ENCODE measurements around the gene AARS2.

AARS2 gene

DNA sequence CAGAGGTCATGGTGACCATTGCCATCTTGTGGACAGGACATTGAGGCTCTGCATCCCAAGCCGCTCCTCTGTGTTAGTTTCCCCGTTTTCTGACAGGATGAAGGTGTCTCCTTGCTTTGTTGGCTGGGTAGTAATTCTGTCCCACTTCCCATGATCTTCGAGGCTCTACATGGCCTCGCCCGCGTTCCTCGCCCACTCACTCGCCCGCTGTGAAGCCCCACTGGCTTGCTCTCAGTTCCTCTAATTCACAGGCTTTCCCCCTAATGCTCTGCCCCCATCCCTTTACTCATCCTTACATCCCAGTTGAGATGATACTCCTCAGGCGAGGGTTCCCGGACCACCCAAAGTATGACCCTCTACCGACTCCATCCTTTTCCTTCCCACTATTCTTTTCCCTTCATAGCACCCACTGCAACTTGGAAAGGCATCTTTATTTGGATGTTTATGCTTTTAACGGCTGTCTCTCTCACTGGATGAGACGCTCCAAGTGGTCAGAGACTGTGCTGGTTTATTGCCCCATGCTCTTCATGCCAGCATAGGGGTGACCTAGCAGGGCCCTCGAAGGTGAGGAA, 55.3 kb downstream of the AARS2 start:
- H3K27ac ChIP-seq = peak overlapping the region; percentile 95
- TF ChIP-seq, protein P1, sequence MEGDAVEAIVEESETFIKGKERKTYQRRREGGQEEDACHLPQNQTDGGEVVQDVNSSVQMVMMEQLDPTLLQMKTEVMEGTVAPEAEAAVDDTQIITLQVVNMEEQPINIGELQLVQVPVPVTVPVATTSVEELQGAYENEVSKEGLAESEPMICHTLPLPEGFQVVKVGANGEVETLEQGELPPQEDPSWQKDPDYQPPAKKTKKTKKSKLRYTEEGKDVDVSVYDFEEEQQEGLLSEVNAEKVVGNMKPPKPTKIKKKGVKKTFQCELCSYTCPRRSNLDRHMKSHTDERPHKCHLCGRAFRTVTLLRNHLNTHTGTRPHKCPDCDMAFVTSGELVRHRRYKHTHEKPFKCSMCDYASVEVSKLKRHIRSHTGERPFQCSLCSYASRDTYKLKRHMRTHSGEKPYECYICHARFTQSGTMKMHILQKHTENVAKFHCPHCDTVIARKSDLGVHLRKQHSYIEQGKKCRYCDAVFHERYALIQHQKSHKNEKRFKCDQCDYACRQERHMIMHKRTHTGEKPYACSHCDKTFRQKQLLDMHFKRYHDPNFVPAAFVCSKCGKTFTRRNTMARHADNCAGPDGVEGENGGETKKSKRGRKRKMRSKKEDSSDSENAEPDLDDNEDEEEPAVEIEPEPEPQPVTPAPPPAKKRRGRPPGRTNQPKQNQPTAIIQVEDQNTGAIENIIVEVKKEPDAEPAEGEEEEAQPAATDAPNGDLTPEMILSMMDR (conservative IDR thresholded peaks at IDR 0.05) = no peak; the same call in none of the 2 replicates

DNA sequence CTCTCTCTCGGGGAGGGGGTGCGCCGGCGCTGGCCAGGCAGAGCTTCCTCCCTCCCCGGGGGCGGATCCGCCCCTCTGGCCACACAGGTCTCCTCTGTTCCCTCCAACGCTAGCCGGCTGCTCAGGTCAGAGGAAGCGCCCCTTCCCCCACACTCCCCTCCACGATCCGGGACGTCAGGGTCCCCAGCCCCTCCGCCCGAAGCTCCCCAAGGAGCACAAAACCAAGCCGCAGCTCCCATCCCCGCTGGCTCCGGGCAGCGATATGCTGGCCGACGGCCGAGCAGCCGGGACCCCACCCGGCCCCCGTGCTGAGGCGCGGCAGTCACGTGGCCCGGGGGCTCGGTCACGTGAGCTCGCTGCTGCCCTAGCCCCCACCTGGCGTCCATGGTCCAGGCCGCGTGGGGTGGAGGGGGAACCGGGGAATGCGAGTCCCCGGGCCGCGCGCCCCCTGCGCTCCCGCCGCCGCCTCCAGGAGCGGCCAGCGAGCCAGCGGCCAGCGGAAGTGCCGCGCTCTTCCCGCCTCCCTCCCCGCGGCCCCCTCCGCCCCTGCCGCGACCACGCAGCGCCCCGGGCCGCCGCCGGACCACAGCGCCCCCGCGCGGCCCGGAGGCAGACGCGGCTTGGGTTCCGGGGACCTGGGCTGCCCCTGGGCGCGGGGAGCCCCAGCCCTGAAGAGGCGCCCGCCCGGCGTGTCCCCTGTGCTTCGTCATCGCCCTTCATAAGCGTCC, 56.0 kb downstream of the AARS2 start, which contains the start of gene SLC35B2:
Gene SLC35B2, minus strand, starts transcription at position 504 of the 728 bp plus-strand sequence. Its CDS starts 118 bp downstream, at position 386.
- peak within 1 kb of the TSS; percentile 95 for H3K27ac ChIP-seq
- TF ChIP-seq, protein P1 (conservative IDR thresholded peaks at IDR 0.05) = peak; percentile 99

DNA sequence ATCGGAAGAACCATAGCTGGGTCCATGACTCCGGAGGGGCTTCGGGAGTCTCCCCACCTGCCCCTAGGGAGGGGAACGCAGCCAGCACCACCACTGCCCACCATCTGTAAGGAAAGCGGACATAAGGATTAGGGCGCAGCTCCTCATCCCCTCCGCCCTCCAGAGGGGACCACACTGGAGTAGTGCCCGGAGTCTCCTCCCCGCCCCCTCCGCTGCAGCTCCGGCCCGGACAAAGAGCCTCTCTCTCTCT, 56.4 kb downstream of the AARS2 start:
- peak overlapping the region; percentile 95 for H3K27ac ChIP-seq
- TF ChIP-seq, protein P1 (conservative IDR thresholded peaks at IDR 0.05) = no peak

DNA sequence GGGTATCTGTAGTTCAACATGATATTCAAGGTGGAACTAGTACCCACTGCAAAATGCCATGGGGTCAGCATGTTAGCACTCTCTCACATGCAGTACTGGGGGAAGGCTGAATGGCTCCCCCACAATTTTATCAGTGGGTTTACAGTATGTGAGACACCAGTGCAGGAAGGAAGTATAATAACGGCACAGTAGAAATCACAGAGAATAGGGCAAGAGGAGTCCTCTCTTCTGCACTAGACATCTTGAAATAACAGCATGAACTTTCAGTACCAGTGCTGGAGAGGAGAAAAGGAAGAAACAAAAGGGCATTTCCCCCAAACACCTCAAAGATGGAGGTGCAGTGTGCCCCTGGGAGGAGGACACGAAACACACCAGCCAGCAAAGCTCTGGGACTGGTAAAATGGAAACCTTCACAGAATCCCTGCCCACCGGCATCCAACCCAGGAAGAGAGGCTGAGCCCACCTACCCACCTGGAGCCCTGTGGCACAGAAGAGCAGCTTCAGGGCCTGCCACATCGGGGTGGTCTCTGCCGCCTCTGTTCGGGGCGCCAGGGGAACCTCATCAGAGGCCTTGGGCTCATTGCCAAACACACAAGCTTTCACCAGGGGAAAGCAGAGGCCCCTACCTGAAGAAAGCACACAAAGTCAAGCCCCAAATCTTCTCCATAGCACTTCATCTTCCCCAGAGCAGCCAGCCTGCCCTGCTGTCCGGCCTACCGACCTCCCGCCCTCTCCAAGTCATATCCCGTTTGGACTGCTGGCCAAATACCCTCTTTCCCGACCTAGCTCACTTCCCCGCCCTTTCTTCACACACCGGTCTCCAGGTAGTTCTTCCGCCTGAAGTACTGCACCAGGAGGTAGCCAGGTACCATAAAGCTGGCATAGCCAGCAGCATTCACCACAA, 57.0 kb downstream of the AARS2 start:
- TF ChIP-seq, protein P1 (conservative IDR thresholded peaks at IDR 0.05) = no peak
- peak overlapping the region; percentile 95 for H3K27ac ChIP-seq

DNA sequence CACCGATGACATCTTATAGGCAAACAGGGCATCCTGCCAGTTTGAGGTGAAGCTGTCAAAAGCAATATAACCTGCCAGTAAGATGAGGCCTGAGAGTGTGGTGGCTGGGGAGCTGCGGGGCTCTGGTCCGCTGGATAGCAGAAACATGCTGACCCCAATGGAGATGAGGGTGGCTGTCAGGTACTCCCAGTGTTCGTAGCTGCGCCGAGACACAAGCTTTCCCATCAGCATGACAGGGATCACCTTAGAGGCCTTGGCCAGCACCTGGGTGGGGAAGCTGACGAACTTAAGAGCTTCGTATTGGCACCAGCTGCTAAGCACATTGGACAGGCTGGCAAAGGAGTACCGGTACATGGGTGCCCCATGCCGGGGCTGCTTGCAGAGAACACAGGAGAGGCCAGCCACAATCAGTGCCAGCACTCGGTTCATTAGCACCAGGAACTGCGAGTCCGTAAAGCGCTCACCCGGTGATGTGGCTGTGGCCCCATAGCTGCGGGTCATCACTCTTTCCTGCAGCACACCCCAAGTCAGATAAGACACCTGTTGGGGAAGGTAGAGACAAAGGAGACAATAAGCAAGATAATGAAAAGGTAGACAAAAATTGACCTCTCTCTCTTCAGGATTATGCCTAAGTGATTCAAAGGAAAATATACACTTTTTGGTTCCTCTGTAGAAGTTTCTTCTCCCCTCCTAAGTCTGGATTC, 57.9 kb downstream of the AARS2 start:
- TF ChIP-seq, protein P1 (conservative IDR thresholded peaks at IDR 0.05) = no peak
- H3K27ac ChIP-seq = peak overlapping the region; percentile 95

DNA sequence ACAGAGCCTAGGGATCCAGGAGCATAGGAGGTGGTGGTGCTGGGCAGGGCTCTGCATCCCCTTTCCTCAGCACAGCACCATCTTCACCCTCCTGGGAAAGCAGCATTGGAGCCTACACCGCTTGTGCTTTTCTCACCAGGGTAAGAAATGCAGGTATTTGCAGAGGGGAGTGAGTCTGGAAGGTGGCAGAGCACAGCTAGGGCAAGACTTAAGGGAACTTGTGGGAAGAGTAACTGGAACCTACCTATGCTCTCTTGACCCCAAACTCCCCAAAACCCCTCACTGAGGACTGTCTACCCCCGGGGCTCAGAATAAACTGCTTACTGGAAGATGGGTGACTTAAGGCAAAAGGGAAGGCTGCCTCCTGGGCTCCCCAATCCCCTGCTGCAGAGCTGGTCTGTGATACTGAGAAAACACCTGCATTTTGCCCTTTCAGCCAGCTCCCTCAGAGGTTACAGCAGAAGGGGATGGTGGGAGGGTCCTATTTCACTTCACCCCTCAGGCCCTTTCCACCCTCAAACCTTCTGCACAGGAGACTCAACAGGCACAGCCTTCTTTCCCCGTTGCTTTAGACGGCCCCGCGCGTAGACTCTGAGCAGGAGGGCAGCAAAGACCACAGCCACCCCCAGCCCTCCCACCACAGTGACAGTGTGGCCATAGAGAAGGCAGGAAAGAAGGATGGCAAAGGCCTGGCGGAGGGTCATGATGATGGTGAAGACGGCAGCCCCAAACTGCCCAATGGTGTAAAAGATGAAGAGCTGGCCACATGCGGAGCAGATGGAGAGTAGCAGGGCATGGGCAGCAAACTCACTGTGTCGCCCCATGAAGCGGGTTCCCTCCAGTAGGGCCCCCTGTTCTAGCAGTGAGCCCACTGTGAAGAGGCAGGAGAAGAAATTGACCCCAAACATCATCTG, 58.7 kb downstream of the AARS2 start:
- TF ChIP-seq, protein P1 (conservative IDR thresholded peaks at IDR 0.05) = no peak
- peak overlapping the region; percentile 13; the same call in 1 of the 2 replicates for H3K27ac ChIP-seq

Data from VCaP (cell line).